SK-N-SH treated with all-trans-retinoic acid at 6 μM for 48 hours (cell line): ENCODE measurements around the gene TM9SF3.

ENCODE experiments used
- ARNTL ChIP-seq: fragments of 450-650 bp; formaldehyde crosslinking; IDR thresholded peaks from 2 replicates; pipeline ENCODE4 v1.5.0; 2020; ENCODE audit warnings: low read depth, mild to moderate bottlenecking, moderate library complexity, borderline replicate concordance
- CREB5 ChIP-seq: fragments of 250-450 bp; sonication (Bioruptor Pico); IDR thresholded peaks from 2 replicates; pipeline ENCODE4 v1.5.1; 2020; ENCODE audit warnings: low read depth, mild to moderate bottlenecking, moderate library complexity
- ESRRG ChIP-seq: fragments of 250-450 bp; sonication (Bioruptor Pico); IDR thresholded peaks from 2 replicates; pipeline ENCODE4 v1.6.1; 2021; ENCODE audit warnings: mild to moderate bottlenecking
- GLIS3 ChIP-seq: fragments of 250-450 bp; sonication (Bioruptor Pico); IDR thresholded peaks from 2 replicates; pipeline ENCODE4 v1.5.0; 2020; ENCODE audit warnings: mild to moderate bottlenecking, moderate library complexity
- PATZ1 ChIP-seq: fragments of 250-450 bp; sonication (Bioruptor Pico); IDR thresholded peaks from 2 replicates; pipeline ENCODE4 v1.8.0; 2020; ENCODE audit warnings: mild to moderate bottlenecking, moderate library complexity, borderline replicate concordance
- POU6F1 ChIP-seq: fragments of 250-450 bp; sonication (Bioruptor Pico); IDR thresholded peaks from 2 replicates; pipeline ENCODE4 v1.8.0; 2021; ENCODE audit warnings: low read depth, mild to moderate bottlenecking, moderate library complexity, borderline replicate concordance
- RARB ChIP-seq: fragments of 250-450 bp; sonication (Bioruptor Pico); IDR thresholded peaks from 2 replicates; pipeline ENCODE4 v1.8.0; 2021; ENCODE audit warnings: mild to moderate bottlenecking, moderate library complexity
- SNAI2 ChIP-seq: fragments of 250-450 bp; sonication (Bioruptor Pico); IDR thresholded peaks from 2 replicates; pipeline ENCODE4 v1.5.0; 2020; ENCODE audit warnings: mild to moderate bottlenecking, moderate library complexity
- TCF4 ChIP-seq: fragments of 250-450 bp; sonication (Bioruptor Pico); IDR thresholded peaks from 2 replicates; pipeline ENCODE4 v1.8.0; 2021; ENCODE audit warnings: mild to moderate bottlenecking, moderate library complexity, borderline replicate concordance
- ZFP3 ChIP-seq: fragments of 250-450 bp; sonication (Bioruptor Pico); IDR thresholded peaks from 2 replicates; pipeline ENCODE4 v1.5.0; 2020; ENCODE audit warnings: mild to moderate bottlenecking, moderate library complexity
- ZNF70 ChIP-seq: fragments of 450-650 bp; formaldehyde crosslinking; IDR thresholded peaks from 2 replicates; pipeline ENCODE4 v1.5.0; 2020; ENCODE audit warnings: mild to moderate bottlenecking, moderate library complexity
- ZNF8 ChIP-seq: fragments of 450-650 bp; formaldehyde crosslinking; IDR thresholded peaks from 2 replicates; pipeline ENCODE4 v1.5.0; 2020; ENCODE audit warnings: mild to moderate bottlenecking, moderate library complexity

- TF ChIP-seq GLIS3 (CRISPR knock-in tag) (no peak), SNAI2 (CRISPR knock-in tag) (no peak), CREB5 (no peak), TCF4 (CRISPR knock-in tag) (no peak), ZFP3 (CRISPR knock-in tag) (no peak), ESRRG (CRISPR knock-in tag) (no peak), POU6F1 (CRISPR knock-in tag) (no peak), PATZ1 (CRISPR knock-in tag) (no peak), ZNF70 (CRISPR knock-in tag) (no peak), ARNTL (CRISPR knock-in tag) (no peak), RARB (no peak), ZNF8 (CRISPR knock-in tag) (no peak)
Measured at GRCh38 chr10:96627292-96627691, 40.5 kb upstream of the TM9SF3 start.
